Measurements from ENCODE around the gene ME3. TPM values are rescaled to one million over a fixed set of nuclear protein-coding genes. Genes with fewer than 3 reads are reported as not detected.
"Not testable (repeated sequence)": the region's sequence is repeated elsewhere in the genome, so short reads cannot be mapped to it uniquely, and the experiment has no call there.

ME3 gene
- total and polyA plus RNA-seq, 2 experiments from 2014 or later: 3.5 to 17.2 TPM

- TF ChIP-seq CTCF (IDR thresholded peaks at IDR 0.05; ENCODE audit: low read depth, low read length): no peak
- Histone ChIP-seq H3K4me1 (ENCODE audit: low read depth) (no peaks in the 10 kb centered on the region), H3K9me3 (ENCODE audit: low read depth) (no peaks in the 10 kb centered on the region), H3K27me3 (no peaks in the 10 kb centered on the region), H3K36me3 (no peaks in the 10 kb centered on the region), H3K4me3 (no peak overlapping the region), H3K27ac (no peak overlapping the region)
- no peak for DNase-seq (ENCODE audit: low read depth in 1 of 2, low spot score in 1 of 2)
Observed at GRCh38 chr11:86440843-86441242, 231.6 kb downstream of the ME3 start.

GRCh38 chr11:86440305-86440716 is 232.1 kb downstream of the ME3 start:
- no peak for TF ChIP-seq CTCF (IDR thresholded peaks at IDR 0.05; ENCODE audit: low read depth, low read length)
- H3K27ac ChIP-seq: no peak overlapping the region
- H3K4me3 ChIP-seq: no peak overlapping the region
- DNase-seq (ENCODE audit: low read depth in 1 of 2, low spot score in 1 of 2): peak in 1 of 2 donors; percentile 93
- no peaks in the 10 kb centered on the region for H3K4me1 ChIP-seq (ENCODE audit: low read depth)
- no peaks in the 10 kb centered on the region for H3K27me3 ChIP-seq
- H3K9me3 ChIP-seq (ENCODE audit: low read depth): no peaks in the 10 kb centered on the region
- H3K36me3 ChIP-seq: no peaks in the 10 kb centered on the region

GRCh38 chr11:86438685-86439084 is 233.7 kb downstream of the ME3 start:
- H3K27me3 ChIP-seq: no peaks in the 10 kb centered on the region

GRCh38 chr11:86435711-86436110 is 236.7 kb downstream of the ME3 start:
- TF ChIP-seq CTCF (IDR thresholded peaks at IDR 0.05; ENCODE audit: low read depth, low read length): no peak
- Histone ChIP-seq H3K9me3 (ENCODE audit: low read depth) (no peaks in the 10 kb centered on the region), H3K4me1 (ENCODE audit: low read depth) (no peaks in the 10 kb centered on the region), H3K4me3 (no peak overlapping the region), H3K27me3 (no peaks in the 10 kb centered on the region), H3K36me3 (no peaks in the 10 kb centered on the region), H3K27ac (no peak overlapping the region)
- no peak for DNase-seq (ENCODE audit: low read depth in 1 of 2, low spot score in 1 of 2)

More at GRCh38 chr11:86438685-86439084, 233.7 kb downstream of the ME3 start:
- Histone ChIP-seq H3K36me3 (no peaks in the 10 kb centered on the region), H3K9me3 (ENCODE audit: low read depth) (no peaks in the 10 kb centered on the region), H3K27ac (no peak overlapping the region), H3K4me3 (no peak overlapping the region), H3K4me1 (ENCODE audit: low read depth) (no peaks in the 10 kb centered on the region)
- no peak for TF ChIP-seq CTCF (IDR thresholded peaks at IDR 0.05; ENCODE audit: low read depth, low read length)
- peak in 1 of 2 donors; percentile 27 for DNase-seq (ENCODE audit: low read depth in 1 of 2, low spot score in 1 of 2)

GRCh38 chr11:86433361-86434095 is 238.9 kb downstream of the ME3 start:
- not testable (repeated sequence) for H3K4me3 ChIP-seq; H3K4me1 ChIP-seq (ENCODE audit: low read depth); DNase-seq (ENCODE audit: low read depth in 1 of 2, low spot score in 1 of 2); H3K36me3 ChIP-seq; H3K9me3 ChIP-seq (ENCODE audit: low read depth); H3K27me3 ChIP-seq; H3K27ac ChIP-seq

GRCh38 chr11:86431258-86431657 is 241.2 kb downstream of the ME3 start:
- DNase-seq (ENCODE audit: low read depth in 1 of 2, low spot score in 1 of 2): no peak
- no peak for TF ChIP-seq CTCF (IDR thresholded peaks at IDR 0.05; ENCODE audit: low read depth, low read length)
- no peaks in the 10 kb centered on the region for H3K9me3 ChIP-seq (ENCODE audit: low read depth)

More at GRCh38 chr11:86431258-86431657, 241.2 kb downstream of the ME3 start:
- Histone ChIP-seq H3K27ac (no peak overlapping the region), H3K4me3 (no peak overlapping the region), H3K27me3 (no peaks in the 10 kb centered on the region), H3K4me1 (ENCODE audit: low read depth) (no peaks in the 10 kb centered on the region), H3K36me3 (no peaks in the 10 kb centered on the region)

Data from cardiac muscle cell (in vitro differentiated cells and primary cell).